HL-60 (cell line): ENCODE measurements around the gene BMX.

ENCODE experiments used
- CTCF ChIP-seq: IDR thresholded peaks from one replicate; pipeline ENCODE4 v1.5.1; 2011; ENCODE audit warnings: low read length, control low read depth, inconsistent platforms; ENCODE audit not compliant: insufficient read depth
- GABPA ChIP-seq: IDR thresholded peaks from 2 replicates; pipeline ENCODE4 v1.6.1; 2012; ENCODE audit warnings: low read depth
- POLR2AphosphoS5 ChIP-seq: IDR thresholded peaks from 2 replicates; pipeline ENCODE4 v1.6.1; 2012; ENCODE audit warnings: low read depth
- REST ChIP-seq: IDR thresholded peaks from 2 replicates; pipeline ENCODE4 v1.6.1; 2012; ENCODE audit warnings: low read depth; ENCODE audit not compliant: insufficient replicate concordance
- SPI1 ChIP-seq: IDR thresholded peaks from 2 replicates; pipeline ENCODE4 v1.6.1; 2012; ENCODE audit warnings: low read depth, mild to moderate bottlenecking, borderline replicate concordance

GRCh38 chrX:15599461-15599860, 98.9 kb downstream of the BMX start:
- no peak for TF ChIP-seq CTCF
- no peak for TF ChIP-seq SPI1
- no peak for TF ChIP-seq REST
- no peak for TF ChIP-seq POLR2AphosphoS5
- no peak for TF ChIP-seq GABPA
